Measurements from ENCODE around the gene BMPR1A. TPM values are rescaled to one million over a fixed set of nuclear protein-coding genes. Genes with fewer than 3 reads are reported as not detected.

BMPR1A gene
- total and polyA plus RNA-seq, 2 donors from 2014 or later = 7.9 to 37.4 TPM

DNA sequence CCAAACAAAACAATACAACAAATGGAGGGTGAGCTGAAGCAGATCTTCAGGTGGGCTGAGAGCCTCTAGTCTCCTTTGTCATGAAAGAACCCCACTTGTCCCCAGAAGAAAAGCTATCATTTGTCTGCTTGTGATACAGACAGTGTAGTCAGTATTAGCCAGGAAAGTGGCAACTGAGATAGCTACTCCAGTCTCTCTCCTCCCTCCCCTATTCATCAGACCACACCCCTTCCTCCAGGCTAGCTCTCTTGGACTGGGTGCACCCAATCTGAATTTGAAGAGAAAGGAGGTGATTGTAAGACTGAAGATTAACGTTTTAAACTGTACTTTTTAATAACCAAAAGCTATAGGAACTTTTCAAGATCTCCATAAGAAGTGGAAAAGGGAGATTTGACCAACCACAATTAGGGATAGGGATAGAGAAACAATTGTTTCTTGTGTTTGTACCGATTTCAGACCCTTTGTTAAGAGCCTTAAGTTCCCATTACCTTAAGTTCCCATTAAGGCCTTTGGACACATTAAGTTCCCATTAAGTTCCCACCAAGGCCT lies 14.1 kb downstream of the BMPR1A start:
- intact Hi-C loops (cut with DNase I) = no loop called here
- H3K27me3 ChIP-seq (ENCODE audit: control insufficient read depth, insufficient read depth, low read length) = no peaks in the 10 kb centered on the region
- FAIRE-seq = no peak
- TF ChIP-seq, protein P1, sequence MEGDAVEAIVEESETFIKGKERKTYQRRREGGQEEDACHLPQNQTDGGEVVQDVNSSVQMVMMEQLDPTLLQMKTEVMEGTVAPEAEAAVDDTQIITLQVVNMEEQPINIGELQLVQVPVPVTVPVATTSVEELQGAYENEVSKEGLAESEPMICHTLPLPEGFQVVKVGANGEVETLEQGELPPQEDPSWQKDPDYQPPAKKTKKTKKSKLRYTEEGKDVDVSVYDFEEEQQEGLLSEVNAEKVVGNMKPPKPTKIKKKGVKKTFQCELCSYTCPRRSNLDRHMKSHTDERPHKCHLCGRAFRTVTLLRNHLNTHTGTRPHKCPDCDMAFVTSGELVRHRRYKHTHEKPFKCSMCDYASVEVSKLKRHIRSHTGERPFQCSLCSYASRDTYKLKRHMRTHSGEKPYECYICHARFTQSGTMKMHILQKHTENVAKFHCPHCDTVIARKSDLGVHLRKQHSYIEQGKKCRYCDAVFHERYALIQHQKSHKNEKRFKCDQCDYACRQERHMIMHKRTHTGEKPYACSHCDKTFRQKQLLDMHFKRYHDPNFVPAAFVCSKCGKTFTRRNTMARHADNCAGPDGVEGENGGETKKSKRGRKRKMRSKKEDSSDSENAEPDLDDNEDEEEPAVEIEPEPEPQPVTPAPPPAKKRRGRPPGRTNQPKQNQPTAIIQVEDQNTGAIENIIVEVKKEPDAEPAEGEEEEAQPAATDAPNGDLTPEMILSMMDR (IDR thresholded peaks at IDR 0.05; ENCODE audit: borderline replicate concordance, extremely low read depth, insufficient read depth) = no peak
- H3K4me3 ChIP-seq (ENCODE audit: low read length in 3 of 3) = no peak overlapping the region
- no peaks in the 10 kb centered on the region for H3K9me3 ChIP-seq (ENCODE audit: control insufficient read depth in 2 of 3, insufficient read depth in 1 of 3, low read length in 3 of 3)
- DNase-seq = no peak
- H3K27ac ChIP-seq (ENCODE audit: low read depth in 2 of 2, low read length in 2 of 2) = no peak overlapping the region
- H3K4me1 ChIP-seq (ENCODE audit: control insufficient read depth in 2 of 3, insufficient read depth in 2 of 3, low read depth in 1 of 3, low read length in 3 of 3) = peaks cover 0 to 10% (median 7%) of the 10 kb centered on the region in 3 donors
- H3K9ac ChIP-seq (ENCODE audit: low read length in 3 of 3) = no peak overlapping the region
- no peaks in the 10 kb centered on the region for H3K36me3 ChIP-seq (ENCODE audit: control insufficient read depth in 2 of 3, insufficient read depth in 3 of 3, low read length in 3 of 3)

DNA sequence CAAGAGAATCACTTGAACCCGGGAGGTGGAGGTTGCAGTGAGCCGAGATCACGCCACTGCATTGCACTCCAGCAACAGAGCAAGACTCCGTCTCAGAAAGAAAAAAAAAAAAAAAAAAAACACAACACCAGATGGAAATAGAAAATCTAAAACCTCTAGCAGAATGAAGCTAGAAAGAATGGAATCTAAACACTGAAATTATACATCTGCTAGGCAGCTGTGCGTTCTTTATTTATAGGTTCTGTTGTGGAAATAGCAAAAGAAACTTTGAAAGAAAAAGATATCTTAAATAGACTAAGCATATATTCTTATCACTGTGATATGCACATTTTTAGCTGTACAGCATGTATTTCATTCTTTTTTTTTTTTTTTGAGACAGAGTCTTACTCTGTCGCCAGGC lies 17.1 kb downstream of the BMPR1A start:
- intact Hi-C loops (cut with DNase I) = no loop called here
- TF ChIP-seq, protein P1 (IDR thresholded peaks at IDR 0.05; ENCODE audit: borderline replicate concordance, extremely low read depth, insufficient read depth) = no peak
- H3K36me3 ChIP-seq (ENCODE audit: control insufficient read depth in 2 of 3, insufficient read depth in 3 of 3, low read length in 3 of 3) = no peaks in the 10 kb centered on the region
- H3K4me1 ChIP-seq (ENCODE audit: control insufficient read depth in 2 of 3, insufficient read depth in 2 of 3, low read depth in 1 of 3, low read length in 3 of 3) = peaks cover 0 to 9% (median 6%) of the 10 kb centered on the region in 3 donors
- FAIRE-seq = no peak
- no peak overlapping the region for H3K27ac ChIP-seq (ENCODE audit: low read depth in 2 of 2, low read length in 2 of 2)
- no peaks in the 10 kb centered on the region for H3K9me3 ChIP-seq (ENCODE audit: control insufficient read depth in 2 of 3, insufficient read depth in 1 of 3, low read length in 3 of 3)
- peak in 2 of 5 donors; percentile 38 to 83 for DNase-seq
- no peaks in the 10 kb centered on the region for H3K27me3 ChIP-seq (ENCODE audit: control insufficient read depth, insufficient read depth, low read length)
- no peak overlapping the region for H3K4me3 ChIP-seq (ENCODE audit: low read length in 3 of 3)
- no peak overlapping the region for H3K9ac ChIP-seq (ENCODE audit: low read length in 3 of 3)

DNA sequence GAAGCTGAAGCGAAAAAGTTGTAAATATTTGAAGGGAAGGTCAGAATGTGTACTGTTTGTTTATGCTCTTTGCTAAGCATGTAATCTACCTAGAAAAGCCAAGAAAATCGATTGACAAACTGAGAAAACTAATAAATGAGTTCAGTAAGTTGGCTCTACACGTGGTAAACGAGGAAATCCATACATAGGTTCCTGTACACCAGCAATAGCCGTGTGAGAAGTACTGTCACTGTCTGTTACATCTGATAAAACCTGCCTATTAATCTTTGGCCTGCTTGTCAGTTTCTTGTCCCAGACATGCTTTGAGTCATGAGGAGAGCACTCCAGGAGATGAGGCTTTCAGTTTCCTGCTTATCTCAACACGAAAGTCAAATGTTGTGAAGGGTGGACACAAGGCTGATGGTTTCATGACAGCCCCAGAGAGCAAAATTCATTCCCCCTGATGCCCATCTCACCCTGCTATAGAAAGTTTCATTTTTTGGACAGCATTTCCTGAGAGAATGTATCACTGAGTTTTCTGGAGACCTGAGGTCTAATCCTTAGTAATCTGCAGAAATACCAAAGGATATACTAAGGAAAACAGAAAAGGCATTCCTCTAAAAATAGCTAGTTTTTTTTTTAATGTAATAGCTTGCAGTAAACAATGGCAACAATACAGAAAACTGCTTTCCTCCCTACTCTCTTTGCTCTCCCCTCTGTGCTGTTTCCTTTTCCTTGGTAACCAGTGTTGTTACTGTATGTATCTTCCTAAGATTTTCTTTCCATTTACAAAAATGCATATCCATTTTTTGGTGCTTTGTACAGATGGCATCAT lies 18.8 kb downstream of the BMPR1A start:
- intact Hi-C loops (cut with DNase I) = no loop called here
- Histone ChIP-seq H3K9me3 (ENCODE audit: control insufficient read depth in 2 of 3, insufficient read depth in 1 of 3, low read length in 3 of 3) (no peaks in the 10 kb centered on the region), H3K27me3 (ENCODE audit: control insufficient read depth, insufficient read depth, low read length) (no peaks in the 10 kb centered on the region), H3K4me1 (ENCODE audit: control insufficient read depth in 2 of 3, insufficient read depth in 2 of 3, low read depth in 1 of 3, low read length in 3 of 3) (peaks cover 0 to 5% (median 0%) of the 10 kb centered on the region in 3 donors), H3K36me3 (ENCODE audit: control insufficient read depth in 2 of 3, insufficient read depth in 3 of 3, low read length in 3 of 3) (no peaks in the 10 kb centered on the region), H3K27ac (ENCODE audit: low read depth in 2 of 2, low read length in 2 of 2) (no peak overlapping the region), H3K4me3 (ENCODE audit: low read length in 3 of 3) (no peak overlapping the region), H3K9ac (ENCODE audit: low read length in 3 of 3) (no peak overlapping the region)
- TF ChIP-seq, protein P1 (IDR thresholded peaks at IDR 0.05; ENCODE audit: borderline replicate concordance, extremely low read depth, insufficient read depth) = no peak
- DNase-seq (no peak), FAIRE-seq (no peak)
